Hepatocyte (in vitro differentiated cells): ENCODE measurements around the gene FAM221B. TPM values are rescaled to one million over a fixed set of nuclear protein-coding genes. Genes with fewer than 3 reads are reported as not detected.

ENCODE experiments used
- DNase-seq: peaks from one replicate; pipeline ENCODE4 v3.0.0-alpha.2; 2016; ENCODE audit warnings: low spot score
- H2AFZ ChIP-seq: fragments of 200-600 bp; sonication (generic); 2 replicates; pipeline ENCODE4 v1.6.0; 2016; ENCODE audit warnings: antibody characterized with exemption, mild to moderate bottlenecking
- H3K27ac ChIP-seq: fragments of 200-600 bp; sonication (generic); 2 replicates; pipeline ENCODE4 v1.5.1; 2016; ENCODE audit warnings: mild to moderate bottlenecking
- H3K27me3 ChIP-seq: fragments of 200-600 bp; sonication (generic); 2 replicates; pipeline ENCODE4 v1.6.1; 2016
- H3K36me3 ChIP-seq: fragments of 200-600 bp; sonication (generic); replicated peaks from 2 replicates; pipeline ENCODE4 v1.5.1; 2016; ENCODE audit warnings: low read depth; ENCODE audit not compliant: insufficient read depth
- H3K4me1 ChIP-seq: fragments of 200-600 bp; sonication (generic); 2 replicates; pipeline ENCODE4 v1.5.1; 2016; ENCODE audit warnings: mild to moderate bottlenecking, moderate library complexity; ENCODE audit not compliant: insufficient read depth
- H3K4me2 ChIP-seq: fragments of 200-600 bp; sonication (generic); 2 replicates; pipeline ENCODE4 v1.6.0; 2016
- H3K4me3 ChIP-seq: fragments of 200-600 bp; sonication (generic); 2 replicates; pipeline ENCODE4 v1.5.1; 2016; ENCODE audit warnings: mild to moderate bottlenecking
- H3K79me2 ChIP-seq: fragments of 200-600 bp; sonication (generic); 2 replicates; pipeline ENCODE4 v1.6.0; 2017; ENCODE audit warnings: mild to moderate bottlenecking
- H3K9me2 ChIP-seq: fragments of 200-600 bp; sonication (generic); replicated peaks from 2 replicates; pipeline ENCODE4 v1.6.0; 2017; ENCODE audit warnings: mild to moderate bottlenecking; ENCODE audit not compliant: insufficient read depth
- H3K9me3 ChIP-seq: fragments of 200-600 bp; sonication (generic); 2 replicates; pipeline ENCODE4 v1.5.1; 2016; ENCODE audit warnings: low read depth, mild to moderate bottlenecking
- H4K20me1 ChIP-seq: fragments of 200-600 bp; sonication (generic); 2 replicates; pipeline ENCODE4 v1.6.0; 2016; ENCODE audit warnings: mild to moderate bottlenecking; ENCODE audit not compliant: insufficient read depth, poor library complexity, severe bottlenecking
- CTCF ChIP-seq: fragments of 200-600 bp; sonication (generic); IDR thresholded peaks from 2 replicates; pipeline ENCODE4 v1.5.1; 2016; ENCODE audit warnings: antibody characterized with exemption, mild to moderate bottlenecking; ENCODE audit not compliant: poor library complexity
- EZH2 ChIP-seq: fragments of 200-600 bp; sonication (generic); IDR thresholded peaks from 2 replicates; pipeline ENCODE4 v1.6.1; 2016; ENCODE audit warnings: antibody characterized with exemption, mild to moderate bottlenecking, borderline replicate concordance
- EZH2phosphoT487 ChIP-seq: fragments of 200-600 bp; sonication (generic); IDR thresholded peaks from one replicate; pipeline ENCODE4 v1.6.1; 2018; ENCODE audit warnings: antibody characterized with exemption, mild to moderate bottlenecking, low read depth, moderate library complexity; ENCODE audit not compliant: unreplicated experiment, severe bottlenecking
- WGBS: methylation state at CpG from one replicate; pipeline ENCODE4 v1.1.6; 2016; ENCODE audit warnings: low lambda C conversion rate; ENCODE audit errors: missing lambda C conversion rate; 5-methylcytosine and 5-hydroxymethylcytosine counted together
- polyA plus RNA-seq: library from polyadenylated mRNA; unstranded; fragments of >200 nt; fragmentation: Nextera tagmentation; extraction: Ambion mirVana; gene quantifications from 2 replicates; pipeline ENCODE4 v1.2.1, GENCODE V29; 2016
- total RNA-seq: library from RNA; depleted of rRNA; stranded (reverse); fragments of >200 nt; gene quantifications from 2 replicates; pipeline ENCODE4 v1.2.3, GENCODE V29; 2014

FAM221B gene
- total and polyA plus RNA-seq, 2 experiments from 2014 or later, result not detected

GRCh38 chr9:35834260-35835215, 6.0 kb upstream of the FAM221B start:
- Histone ChIP-seq H3K4me3 (no peak overlapping the region), H4K20me1 (no peaks in the 10 kb centered on the region), H3K4me2 (peak overlapping the region; percentile 61), H3K9me2 (no peaks in the 10 kb centered on the region), H3K4me1 (peaks cover 51% of the 10 kb centered on the region), H3K36me3 (no peaks in the 10 kb centered on the region), H3K9me3 (no peaks in the 10 kb centered on the region), H3K27ac (peak overlapping the region; percentile 95), H3K27me3 (no peaks in the 10 kb centered on the region), H3K79me2 (peaks cover 31% of the 10 kb centered on the region), H2AFZ (no peak overlapping the region)
- TF ChIP-seq CTCF (no peak), EZH2phosphoT487 (no peak), EZH2 (no peak)
- no peak for DNase-seq
- WGBS, result 94% methylated on average over 14 of the region's 14 CpGs

- Histone ChIP-seq H3K4me2 (peak overlapping the region; percentile 61), H3K79me2 (peaks cover 31% of the 10 kb centered on the region), H4K20me1 (no peaks in the 10 kb centered on the region), H2AFZ (no peak overlapping the region), H3K27ac (peak overlapping the region; percentile 95), H3K9me3 (no peaks in the 10 kb centered on the region), H3K4me1 (peaks cover 57% of the 10 kb centered on the region), H3K27me3 (no peaks in the 10 kb centered on the region), H3K36me3 (no peaks in the 10 kb centered on the region), H3K9me2 (no peaks in the 10 kb centered on the region), H3K4me3 (no peak overlapping the region)
- DNase-seq, result no peak
- 72% methylated on average over 5 of the region's 5 CpGs for WGBS
- no peak for TF ChIP-seq EZH2phosphoT487
- no peak for TF ChIP-seq EZH2
- no peak for TF ChIP-seq CTCF
Observed at GRCh38 chr9:35832814-35833213, 4.3 kb upstream of the FAM221B start.

GRCh38 chr9:35831040-35831439, 2.5 kb upstream of the FAM221B start:
- Histone ChIP-seq H3K27ac (no peak overlapping the region), H3K36me3 (no peaks in the 10 kb centered on the region), H4K20me1 (no peaks in the 10 kb centered on the region), H2AFZ (no peak overlapping the region), H3K9me2 (no peaks in the 10 kb centered on the region), H3K79me2 (peaks cover 29% of the 10 kb centered on the region), H3K4me1 (peaks cover 55% of the 10 kb centered on the region), H3K4me3 (no peak overlapping the region), H3K9me3 (no peaks in the 10 kb centered on the region), H3K4me2 (peak overlapping the region; percentile 94), H3K27me3 (no peaks in the 10 kb centered on the region)
- TF ChIP-seq EZH2 (no peak), CTCF (no peak), EZH2phosphoT487 (no peak)
- DNase-seq, result no peak
- 86% methylated on average over 4 of the region's 4 CpGs for WGBS
